Activated CD4-positive, alpha-beta T cell treated with anti-CD3 and anti-CD28 coated beads for 36 hours (primary cell): Measurements from ENCODE around the gene KCTD10. TPM values are rescaled to one million over a fixed set of nuclear protein-coding genes. Genes with fewer than 3 reads are reported as not detected.
A peak's percentile ranks its signal among the peaks of the same experiment; 100 is the strongest.

Experiments
- ATAC-seq: fragments of 200-7000 bp; cut with Tn5 transposase; one replicate; pipeline ENCODE4 v1.10.0; 2021; ENCODE audit warnings: mild to moderate bottlenecking, moderate library complexity
- CTCF ChIA-PET: fragments of 350-600 bp; sonication (Branson Sonifier 250); formaldehyde crosslinking; loops from one replicate; lab custom pipeline; 2021; ENCODE audit warnings: antibody characterized with exemption; lab: Charles Lee
- POLR2A ChIA-PET: fragments of 350-600 bp; sonication (Branson Sonifier 250); formaldehyde crosslinking; loops from one replicate; lab custom pipeline; 2021; ENCODE audit warnings: antibody characterized with exemption, inconsistent platforms; lab: Charles Lee
- DNase-seq: peaks from one replicate; pipeline ENCODE4 v3.0.0-alpha.2; 2020
- H3K27ac Mint-ChIP-seq: one replicate; pipeline ENCODE4 v1.8.0; 2021; ENCODE audit warnings: mixed read lengths
- H3K27me3 Mint-ChIP-seq: one replicate; pipeline ENCODE4 v1.8.0; 2021; ENCODE audit warnings: mixed read lengths
- H3K36me3 Mint-ChIP-seq: one replicate; pipeline ENCODE4 v1.8.0; 2021; ENCODE audit warnings: low read depth, mixed read lengths
- H3K4me1 Mint-ChIP-seq: one replicate; pipeline ENCODE4 v1.8.0; 2021; ENCODE audit warnings: mixed read lengths
- H3K4me3 Mint-ChIP-seq: one replicate; pipeline ENCODE4 v1.8.0; 2021; ENCODE audit warnings: mild to moderate bottlenecking, moderate library complexity, mixed read lengths
- H3K9me3 Mint-ChIP-seq: one replicate; pipeline ENCODE4 v1.8.0; 2021; ENCODE audit warnings: low read depth, mixed read lengths
- intact Hi-C, 2 experiments: fragments of 100-400 bp; cut with DNase I in 1 of 2; cut with micrococcal nuclease in 1 of 2; formaldehyde crosslinking; loops; one replicate each; pipeline versions ENCODE4 v1.14.2 to v1.15.1; 2022 to 2024; cut with DNase I, micrococcal nuclease
- total RNA-seq, 2 experiments: library from RNA; stranded (reverse); gene quantifications; one replicate each; pipeline ENCODE4 v1.2.3, GENCODE V29; 2021

Gene KCTD10
- total RNA-seq, 2 experiments from 2014 or later, result 42.0 to 46.3 TPM

GRCh38 chr12:109483346-109483745, 6.2 kb upstream of the KCTD10 start:
- ChIA-PET CTCF (no interaction called here), POLR2A (no interaction called here)
- Mint-ChIP-seq H3K4me3 (no peak overlapping the region), H3K36me3 (peaks cover 22% of the 10 kb centered on the region), H3K27ac (no peak overlapping the region), H3K9me3 (no peaks in the 10 kb centered on the region), H3K4me1 (peaks cover 16% of the 10 kb centered on the region), H3K27me3 (no peaks in the 10 kb centered on the region)
- no peak for DNase-seq
- ATAC-seq, result no peak
- intact Hi-C loops, result no loop called here

- ATAC-seq (no peak), DNase-seq (no peak)
- intact Hi-C loops, result no loop called here
- Mint-ChIP-seq H3K27me3 (no peaks in the 10 kb centered on the region), H3K4me3 (no peak overlapping the region), H3K4me1 (peaks cover 19% of the 10 kb centered on the region), H3K9me3 (no peaks in the 10 kb centered on the region), H3K27ac (no peak overlapping the region), H3K36me3 (peaks cover 20% of the 10 kb centered on the region)
- ChIA-PET CTCF (interaction anchor here (0.8 kb wide), 1 partner anchor 93 kb away, joined by 3 read pairs; no protein-coding TSS in a partner anchor), POLR2A (no interaction called here)
These were observed 5.8 kb upstream of the KCTD10 start for GRCh38 chr12:109482894-109483293.

GRCh38 chr12:109482491-109482890, 5.4 kb upstream of the KCTD10 start:
- ATAC-seq (no peak), DNase-seq (no peak)
- Mint-ChIP-seq H3K36me3 (peaks cover 18% of the 10 kb centered on the region), H3K27me3 (no peaks in the 10 kb centered on the region), H3K4me1 (peaks cover 19% of the 10 kb centered on the region), H3K9me3 (no peaks in the 10 kb centered on the region), H3K4me3 (no peak overlapping the region), H3K27ac (no peak overlapping the region)
- intact Hi-C loops, result no loop called here
- ChIA-PET CTCF (interaction anchor here (0.8 kb wide), 1 partner anchor 93 kb away, joined by 3 read pairs; no protein-coding TSS in a partner anchor), POLR2A (no interaction called here)

GRCh38 chr12:109481863-109482262, 4.8 kb upstream of the KCTD10 start:
- H3K27ac Mint-ChIP-seq, result no peak overlapping the region
- H3K36me3 Mint-ChIP-seq, result peaks cover 18% of the 10 kb centered on the region
- no peak overlapping the region for H3K4me3 Mint-ChIP-seq
- POLR2A ChIA-PET, result no interaction called here
- CTCF ChIA-PET, result no interaction called here
- no peak for DNase-seq
- H3K27me3 Mint-ChIP-seq, result no peaks in the 10 kb centered on the region
- no peak for ATAC-seq
- H3K4me1 Mint-ChIP-seq, result peaks cover 19% of the 10 kb centered on the region
- no peaks in the 10 kb centered on the region for H3K9me3 Mint-ChIP-seq
- intact Hi-C loops, result no loop called here

GRCh38 chr12:109480356-109480755, 3.3 kb upstream of the KCTD10 start:
- ATAC-seq, result no peak
- peaks cover 14% of the 10 kb centered on the region for H3K36me3 Mint-ChIP-seq
- H3K4me1 Mint-ChIP-seq, result peaks cover 33% of the 10 kb centered on the region
- H3K27ac Mint-ChIP-seq, result no peak overlapping the region
- DNase-seq, result no peak
- H3K4me3 Mint-ChIP-seq, result no peak overlapping the region
- no peaks in the 10 kb centered on the region for H3K27me3 Mint-ChIP-seq
- H3K9me3 Mint-ChIP-seq, result no peaks in the 10 kb centered on the region
- ChIA-PET POLR2A (no interaction called here), CTCF (interaction anchor here (1.0 kb wide), 1 partner anchor 50 kb away, joined by 4 read pairs; no protein-coding TSS in a partner anchor)
- intact Hi-C loops, result no loop called here

- no peak for DNase-seq
- no peaks in the 10 kb centered on the region for H3K9me3 Mint-ChIP-seq
- H3K4me3 Mint-ChIP-seq, result no peak overlapping the region
- H3K36me3 Mint-ChIP-seq, result peaks cover 11% of the 10 kb centered on the region
- H3K4me1 Mint-ChIP-seq, result peaks cover 36% of the 10 kb centered on the region
- intact Hi-C loops, result loop anchor here (5.0 kb wide), 3 partner anchors 47 to 803 kb away; partner anchors contain the start of genes ATP2A2 (in 1 of the 2), MMAB (in 1 of the 2) and MVK (in 1 of the 2)
- ATAC-seq, result no peak
- no peaks in the 10 kb centered on the region for H3K27me3 Mint-ChIP-seq
- ChIA-PET POLR2A (no interaction called here), CTCF (interaction anchor here (0.9 kb wide), 1 partner anchor 52 kb away, joined by 4 read pairs; no protein-coding TSS in a partner anchor)
- no peak overlapping the region for H3K27ac Mint-ChIP-seq
These were observed 2.7 kb upstream of the KCTD10 start for GRCh38 chr12:109479761-109480160.

GRCh38 chr12:109477963-109478315, 839 bp upstream of the KCTD10 start:
- Mint-ChIP-seq H3K4me1 (peaks cover 41% of the 10 kb centered on the region), H3K4me3 (peak overlapping the region; percentile 95), H3K36me3 (no peaks in the 10 kb centered on the region), H3K27ac (peak overlapping the region; percentile 99), H3K27me3 (no peaks in the 10 kb centered on the region), H3K9me3 (no peaks in the 10 kb centered on the region)
- DNase-seq, result no peak
- ATAC-seq, result no peak
- CTCF ChIA-PET, result interaction anchor here (0.8 to 1.2 kb wide), 4 partner anchors 10 to 94 kb away, joined by 3 to 4 read pairs (median 3); no protein-coding TSS in a partner anchor
- intact Hi-C loops, result loop anchor here (1.0 to 5.0 kb wide), 14 partner anchors 45 to 916 kb away; partner anchors contain the start of genes MMAB (in 2 of the 2), MVK (in 2 of the 2), ALKBH2 (in 1 of the 2) and ATP2A2 (in 1 of the 2)
- POLR2A ChIA-PET, result no interaction called here

- Mint-ChIP-seq H3K27me3 (no peaks in the 10 kb centered on the region), H3K36me3 (no peaks in the 10 kb centered on the region), H3K4me3 (peak overlapping the region; percentile 95), H3K4me1 (peaks cover 43% of the 10 kb centered on the region), H3K9me3 (no peaks in the 10 kb centered on the region), H3K27ac (peak overlapping the region; percentile 99)
- intact Hi-C loops, result loop anchor here (1.0 to 5.0 kb wide), 14 partner anchors 44 to 914 kb away; partner anchors contain the start of genes MMAB (in 2 of the 2), MVK (in 2 of the 2), ALKBH2 (in 1 of the 2) and ATP2A2 (in 1 of the 2)
- CTCF ChIA-PET, result interaction anchor here (0.7 to 1.1 kb wide), 6 partner anchors 13 to 914 kb away, joined by 3 to 4 read pairs (median 3); partner anchors contain the start of gene ISCU
- ATAC-seq, result peak; percentile 23
- DNase-seq, result no peak
- POLR2A ChIA-PET, result no interaction called here
These were observed 304 bp downstream of the KCTD10 start for GRCh38 chr12:109476807-109477184.

- no peaks in the 10 kb centered on the region for H3K36me3 Mint-ChIP-seq
- H3K9me3 Mint-ChIP-seq, result no peaks in the 10 kb centered on the region
- H3K4me1 Mint-ChIP-seq, result peaks cover 43% of the 10 kb centered on the region
- DNase-seq, result peak; percentile 15
- peak overlapping the region; percentile 99 for H3K27ac Mint-ChIP-seq
- intact Hi-C loops, result loop anchor here (2.0 to 5.0 kb wide), 6 partner anchors 43 to 806 kb away; partner anchors contain the start of genes ALKBH2 (in 1 of the 2), ATP2A2 (in 1 of the 2), C12orf76 (in 1 of the 2) and MMAB (in 1 of the 2)
- peak overlapping the region; percentile 95 for H3K4me3 Mint-ChIP-seq
- no peaks in the 10 kb centered on the region for H3K27me3 Mint-ChIP-seq
- POLR2A ChIA-PET, result no interaction called here
- no peak for ATAC-seq
- CTCF ChIA-PET, result interaction anchor here (1.4 kb wide), 1 partner anchor 48 kb away, joined by 4 read pairs; no protein-coding TSS in a partner anchor
These were observed 900 bp downstream of the KCTD10 start for GRCh38 chr12:109475993-109476806.

GRCh38 chr12:109475121-109475520, 2.0 kb downstream of the KCTD10 start:
- H3K9me3 Mint-ChIP-seq, result no peaks in the 10 kb centered on the region
- no peak for ATAC-seq
- H3K27me3 Mint-ChIP-seq, result no peaks in the 10 kb centered on the region
- H3K36me3 Mint-ChIP-seq, result no peaks in the 10 kb centered on the region
- no peak overlapping the region for H3K4me3 Mint-ChIP-seq
- no peak for DNase-seq
- H3K27ac Mint-ChIP-seq, result no peak overlapping the region
- intact Hi-C loops, result loop anchor here (5.0 kb wide), 3 partner anchors 43 to 807 kb away; partner anchors contain the start of genes ATP2A2 (in 1 of the 2), MMAB (in 1 of the 2) and MVK (in 1 of the 2)
- H3K4me1 Mint-ChIP-seq, result peaks cover 47% of the 10 kb centered on the region
- ChIA-PET POLR2A (no interaction called here), CTCF (interaction anchor here (0.9 to 1.4 kb wide), 3 partner anchors 12 to 55 kb away, joined by 3 to 5 read pairs (median 4); no protein-coding TSS in a partner anchor)
